Ishikawa (cell line): ENCODE measurements around the gene PTPRN2.

ENCODE experiments used
- EP300 ChIP-seq: IDR thresholded peaks from 2 replicates; pipeline ENCODE4 v1.6.1; 2012; ENCODE audit warnings: borderline replicate concordance
- MAX ChIP-seq: IDR thresholded peaks from 2 replicates; pipeline ENCODE4 v1.6.1; 2012
- RAD21 ChIP-seq: IDR thresholded peaks from 2 replicates; pipeline ENCODE4 v1.6.1; 2012; ENCODE audit warnings: low read depth

DNA sequence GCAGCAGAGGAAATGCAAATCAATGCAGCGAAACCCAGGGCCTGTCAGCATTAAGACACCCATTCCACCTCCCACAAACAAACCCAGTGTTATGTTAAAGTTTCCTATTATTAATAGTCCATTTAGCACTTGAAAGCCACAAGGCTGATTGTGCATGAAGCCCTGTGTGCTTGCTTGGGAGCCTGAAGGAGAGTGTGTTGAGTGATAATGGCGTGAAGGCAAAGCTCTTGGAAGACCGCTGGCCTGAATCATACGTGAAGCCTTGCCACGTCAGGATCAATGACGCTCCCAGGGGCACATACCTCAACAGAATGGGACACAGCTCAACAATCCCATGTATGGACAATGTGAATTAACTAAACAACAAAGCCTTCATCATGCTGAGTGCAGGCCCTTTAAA lies 25.1 kb downstream of the PTPRN2 start:
- TF ChIP-seq RAD21 (no peak), EP300 (no peak), MAX (no peak)
